ENCODE measurements around the gene BOC. TPM values are rescaled to one million over a fixed set of nuclear protein-coding genes. Genes with fewer than 3 reads are reported as not detected.

The BOC gene
- total RNA-seq, 1 experiment from 2014 or later = 3.5 TPM

DNA sequence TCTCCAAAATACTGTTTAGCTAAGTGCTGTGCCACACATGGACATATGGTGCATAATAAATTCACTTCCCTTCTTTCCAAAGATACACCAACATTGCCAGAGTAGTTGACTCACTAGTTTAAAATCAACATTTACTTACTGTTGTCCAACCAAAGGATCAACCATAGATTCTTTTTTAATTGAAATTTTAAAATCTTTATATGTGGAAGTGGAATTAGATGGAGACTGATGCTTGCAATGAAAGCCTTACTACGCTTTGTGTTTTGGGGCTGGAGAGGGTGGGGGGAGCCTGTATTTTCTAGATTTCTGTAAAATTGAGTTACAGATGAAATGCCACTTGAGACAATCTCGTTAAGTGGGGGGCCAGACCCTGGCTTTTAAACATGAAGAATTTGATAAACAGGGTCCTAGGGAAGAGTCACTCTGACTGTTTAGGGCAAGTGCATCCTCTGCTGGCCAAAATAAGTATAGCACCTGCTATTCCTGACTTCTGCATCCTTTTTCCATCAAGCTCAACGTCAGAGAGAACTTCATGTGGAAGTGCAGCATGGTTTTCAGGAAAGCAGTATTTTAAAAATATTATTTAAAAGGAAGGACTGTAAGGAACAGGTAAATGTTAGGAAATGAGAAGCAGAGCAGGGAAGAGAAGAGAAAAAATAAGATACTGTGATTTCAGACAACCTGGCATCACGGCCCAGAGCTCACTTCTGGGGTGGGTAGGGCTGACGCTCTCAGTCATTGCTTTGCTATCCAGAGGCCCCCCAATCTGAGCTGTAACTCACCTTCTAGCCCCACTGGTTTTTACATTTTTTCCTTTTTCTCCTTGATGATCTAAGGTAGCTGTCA is 76.7 kb downstream of the BOC start:
- Histone ChIP-seq H4K5ac (ENCODE audit: insufficient read length, low read depth, low read length) (no peak overlapping the region), H4K8ac (replicated peaks; ENCODE audit: insufficient read length, low read depth, low read length) (no peak overlapping the region), H2BK12ac (ENCODE audit: insufficient read length, low read depth, low read length) (no peak overlapping the region), H2AK5ac (ENCODE audit: insufficient read length, low read length) (no peak overlapping the region), H2AFZ (ENCODE audit: low read length) (no peak overlapping the region), H2BK5ac (ENCODE audit: insufficient read length, low read length) (no peak overlapping the region), H3K18ac (ENCODE audit: insufficient read length, low read depth, low read length) (no peak overlapping the region), H3K9me3 (ENCODE audit: control insufficient read depth, low read depth, low read length) (no peaks in the 10 kb centered on the region), H4K20me1 (ENCODE audit: control insufficient read depth, insufficient read depth, insufficient read length) (no peaks in the 10 kb centered on the region), H3K27ac (ENCODE audit: insufficient read length, low read depth, low read length) (no peak overlapping the region), H2BK15ac (ENCODE audit: low read depth, low read length) (no peak overlapping the region), H3K4me2 (ENCODE audit: insufficient read depth, insufficient read length, low read length) (no peak overlapping the region), H3K4me1 (ENCODE audit: insufficient read depth, low read length) (no peaks in the 10 kb centered on the region), H3K27me3 (ENCODE audit: insufficient read depth, low read length) (no peaks in the 10 kb centered on the region), H2BK20ac (ENCODE audit: low read depth, low read length, poor library complexity, severe bottlenecking) (no peak overlapping the region), H3K14ac (ENCODE audit: insufficient read depth, low read length) (no peak overlapping the region), H3K4ac (ENCODE audit: low read depth, low read length) (no peak overlapping the region), H3K23ac (ENCODE audit: insufficient read length, low read depth, low read length) (no peak overlapping the region), H3K79me1 (ENCODE audit: insufficient read depth, low read depth, low read length, poor library complexity, severe bottlenecking) (no peaks in the 10 kb centered on the region), H3T11ph (ENCODE audit: low read length) (no peak overlapping the region), H3K79me2 (ENCODE audit: insufficient read depth, low read length) (no peaks in the 10 kb centered on the region), H2BK120ac (ENCODE audit: low read depth, low read length, poor library complexity, severe bottlenecking) (no peak overlapping the region), H3K56ac (ENCODE audit: insufficient read length, low read depth, low read length) (no peak overlapping the region), H3K9ac (ENCODE audit: extremely low read depth, insufficient read length, low read length) (no peak overlapping the region), H3K23me2 (ENCODE audit: insufficient read length, low read depth, low read length, poor library complexity, severe bottlenecking) (no peaks in the 10 kb centered on the region), H4K91ac (ENCODE audit: insufficient read length, low read depth, low read length) (no peak overlapping the region)
- no peak for DNase-seq
- WGBS (ENCODE audit: extremely low coverage, insufficient read length, low lambda C conversion rate) = no CpG with 5 or more reads among the region's 5 CpGs
- no peak overlapping the region for H3K4me3 Mint-ChIP-seq
- peaks cover 1% of the 10 kb centered on the region; the same call in 1 of the 2 replicates for H3K27me3 Mint-ChIP-seq (ENCODE audit: low read depth)
- H3K27ac Mint-ChIP-seq = no peak overlapping the region; a peak in 1 of 7 replicates
- H3K36me3 Mint-ChIP-seq (ENCODE audit: insufficient read depth in 1 of 3, low read depth in 3 of 3) = peaks cover 2 to 18% (median 11%) of the 10 kb centered on the region in 3 experiments; a peak in 6 of 7 replicates
- H3K9me3 Mint-ChIP-seq = no peaks in the 10 kb centered on the region
- TF ChIP-seq, protein P1, sequence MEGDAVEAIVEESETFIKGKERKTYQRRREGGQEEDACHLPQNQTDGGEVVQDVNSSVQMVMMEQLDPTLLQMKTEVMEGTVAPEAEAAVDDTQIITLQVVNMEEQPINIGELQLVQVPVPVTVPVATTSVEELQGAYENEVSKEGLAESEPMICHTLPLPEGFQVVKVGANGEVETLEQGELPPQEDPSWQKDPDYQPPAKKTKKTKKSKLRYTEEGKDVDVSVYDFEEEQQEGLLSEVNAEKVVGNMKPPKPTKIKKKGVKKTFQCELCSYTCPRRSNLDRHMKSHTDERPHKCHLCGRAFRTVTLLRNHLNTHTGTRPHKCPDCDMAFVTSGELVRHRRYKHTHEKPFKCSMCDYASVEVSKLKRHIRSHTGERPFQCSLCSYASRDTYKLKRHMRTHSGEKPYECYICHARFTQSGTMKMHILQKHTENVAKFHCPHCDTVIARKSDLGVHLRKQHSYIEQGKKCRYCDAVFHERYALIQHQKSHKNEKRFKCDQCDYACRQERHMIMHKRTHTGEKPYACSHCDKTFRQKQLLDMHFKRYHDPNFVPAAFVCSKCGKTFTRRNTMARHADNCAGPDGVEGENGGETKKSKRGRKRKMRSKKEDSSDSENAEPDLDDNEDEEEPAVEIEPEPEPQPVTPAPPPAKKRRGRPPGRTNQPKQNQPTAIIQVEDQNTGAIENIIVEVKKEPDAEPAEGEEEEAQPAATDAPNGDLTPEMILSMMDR (conservative IDR thresholded peaks at IDR 0.05) = peak; percentile 97
- peaks cover 2 to 3% of the 10 kb centered on the region in 2 experiments; a peak in 2 of 4 replicates for H3K4me1 Mint-ChIP-seq
